RWPE2 (cell line): ENCODE data around the gene SDF2L1.

Source experiments
- ATAC-seq: fragments of 200-7000 bp; cut with Tn5 transposase; 3 replicates; pipeline ENCODE4 v1.9.1; 2021; ENCODE audit warnings: low read depth
- DNase-seq: peaks from one replicate; pipeline ENCODE4 v3.0.0-alpha.2; 2020; ENCODE audit warnings: low spot score
- H3K27ac ChIP-seq: fragments of 450-650 bp; 2 replicates; pipeline ENCODE4 v1.5.1; 2017; ENCODE audit warnings: mild to moderate bottlenecking; ENCODE audit not compliant: poor library complexity, severe bottlenecking
- H3K27me3 ChIP-seq: fragments of 250-450 bp; sonication (Bioruptor Pico); 2 replicates; pipeline ENCODE4 v1.5.1; 2021; ENCODE audit warnings: mild to moderate bottlenecking, moderate library complexity; ENCODE audit not compliant: insufficient read depth, poor library complexity, severe bottlenecking
- H3K36me3 ChIP-seq: fragments of 250-450 bp; sonication (Bioruptor Pico); 2 replicates; pipeline ENCODE4 v1.5.1; 2020; ENCODE audit warnings: low read depth, mild to moderate bottlenecking, moderate library complexity
- H3K4me1 ChIP-seq: fragments of 250-450 bp; sonication (Bioruptor Pico); 2 replicates; pipeline ENCODE4 v1.5.1; 2021; ENCODE audit warnings: mild to moderate bottlenecking, moderate library complexity; ENCODE audit not compliant: insufficient read depth, poor library complexity, severe bottlenecking
- H3K4me3 ChIP-seq: fragments of 250-450 bp; sonication (Bioruptor Pico); 2 replicates; pipeline ENCODE4 v1.5.1; 2021; ENCODE audit warnings: mild to moderate bottlenecking, moderate library complexity; ENCODE audit not compliant: severe bottlenecking
- H3K9me3 ChIP-seq: fragments of 250-450 bp; sonication (Bioruptor Pico); 2 replicates; pipeline ENCODE4 v1.5.1; 2021; ENCODE audit warnings: mild to moderate bottlenecking, moderate library complexity; ENCODE audit not compliant: severe bottlenecking
- TF ChIP-seq, protein P1 (sequence below): fragments of 450-650 bp; IDR thresholded peaks from one replicate; pipeline ENCODE4 v1.5.1; 2017; ENCODE audit warnings: mild to moderate bottlenecking, moderate library complexity; ENCODE audit not compliant: poor library complexity, severe bottlenecking

Gene SDF2L1

DNA sequence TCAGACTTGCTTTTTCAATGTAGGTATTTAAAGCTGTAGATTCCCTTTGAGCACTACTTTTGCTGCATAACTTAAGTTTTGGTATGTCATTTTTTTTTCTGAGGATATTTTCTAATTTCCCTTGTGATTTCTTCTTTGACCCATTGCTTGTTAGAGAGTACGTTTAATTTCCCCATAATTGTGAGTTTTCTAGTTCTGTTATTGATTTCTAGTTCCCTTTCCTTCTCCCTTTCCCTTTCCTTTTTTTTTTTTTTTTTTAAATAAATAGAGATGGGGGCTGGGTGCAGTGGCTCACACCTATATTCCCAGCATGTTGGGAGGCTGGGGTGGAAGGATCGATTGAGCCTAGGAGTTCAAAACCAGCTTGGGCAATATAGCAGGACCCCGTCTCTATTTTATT is 43.8 kb upstream of the SDF2L1 start:
- DNase-seq, result no peak
- Histone ChIP-seq H3K9me3 (no peaks in the 10 kb centered on the region), H3K4me1 (no peaks in the 10 kb centered on the region), H3K4me3 (no peak overlapping the region), H3K36me3 (peaks cover 60% of the 10 kb centered on the region), H3K27me3 (no peaks in the 10 kb centered on the region), H3K27ac (no peak overlapping the region)
- ATAC-seq, result no peak
- TF ChIP-seq, protein P1, sequence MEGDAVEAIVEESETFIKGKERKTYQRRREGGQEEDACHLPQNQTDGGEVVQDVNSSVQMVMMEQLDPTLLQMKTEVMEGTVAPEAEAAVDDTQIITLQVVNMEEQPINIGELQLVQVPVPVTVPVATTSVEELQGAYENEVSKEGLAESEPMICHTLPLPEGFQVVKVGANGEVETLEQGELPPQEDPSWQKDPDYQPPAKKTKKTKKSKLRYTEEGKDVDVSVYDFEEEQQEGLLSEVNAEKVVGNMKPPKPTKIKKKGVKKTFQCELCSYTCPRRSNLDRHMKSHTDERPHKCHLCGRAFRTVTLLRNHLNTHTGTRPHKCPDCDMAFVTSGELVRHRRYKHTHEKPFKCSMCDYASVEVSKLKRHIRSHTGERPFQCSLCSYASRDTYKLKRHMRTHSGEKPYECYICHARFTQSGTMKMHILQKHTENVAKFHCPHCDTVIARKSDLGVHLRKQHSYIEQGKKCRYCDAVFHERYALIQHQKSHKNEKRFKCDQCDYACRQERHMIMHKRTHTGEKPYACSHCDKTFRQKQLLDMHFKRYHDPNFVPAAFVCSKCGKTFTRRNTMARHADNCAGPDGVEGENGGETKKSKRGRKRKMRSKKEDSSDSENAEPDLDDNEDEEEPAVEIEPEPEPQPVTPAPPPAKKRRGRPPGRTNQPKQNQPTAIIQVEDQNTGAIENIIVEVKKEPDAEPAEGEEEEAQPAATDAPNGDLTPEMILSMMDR, result no peak

DNA sequence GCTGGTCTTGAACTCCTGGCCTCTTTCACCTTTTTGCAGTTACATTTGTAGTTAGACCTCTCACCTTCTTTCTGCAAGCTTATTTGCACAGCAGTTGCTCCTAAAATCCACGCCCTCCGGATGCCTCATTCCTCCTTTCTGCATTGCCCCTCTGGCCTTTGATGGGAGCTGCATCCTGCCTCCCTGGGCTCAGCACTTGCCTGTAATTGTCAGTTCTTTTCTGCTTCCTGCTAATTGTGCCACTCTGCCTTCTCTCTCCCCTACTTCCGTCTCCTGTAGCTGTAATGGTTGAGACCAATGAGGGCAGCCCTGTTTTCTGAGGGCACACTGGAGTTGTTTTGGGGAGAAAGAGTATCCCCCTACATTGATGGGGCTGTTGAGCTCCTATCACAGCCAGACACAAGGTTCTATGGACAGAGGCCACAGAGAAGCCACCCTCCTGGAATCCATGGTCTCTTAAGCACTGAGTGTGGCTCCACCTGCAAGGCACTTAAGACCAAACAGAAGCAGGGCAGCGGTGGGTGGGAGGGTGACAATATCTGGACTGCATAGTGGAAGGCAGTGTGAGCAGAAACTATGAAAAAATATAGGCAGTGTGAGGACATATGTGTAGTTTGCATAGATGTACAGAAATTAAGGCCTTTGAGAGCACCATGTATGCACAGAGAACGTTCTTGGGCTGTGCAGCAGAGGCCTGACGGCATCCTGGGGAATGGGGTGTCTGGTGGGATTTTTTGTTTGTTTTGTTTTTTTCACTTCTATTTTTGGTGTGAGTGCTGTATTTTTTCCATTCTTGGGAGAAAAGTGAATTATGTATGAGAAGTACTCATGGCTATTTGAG is 42.8 kb upstream of the SDF2L1 start:
- H3K36me3 ChIP-seq, result peaks cover 52% of the 10 kb centered on the region
- no peaks in the 10 kb centered on the region for H3K4me1 ChIP-seq
- H3K4me3 ChIP-seq, result no peak overlapping the region
- TF ChIP-seq, protein P1, result no peak
- no peaks in the 10 kb centered on the region for H3K9me3 ChIP-seq
- H3K27ac ChIP-seq, result no peak overlapping the region
- ATAC-seq, result no peak
- no peaks in the 10 kb centered on the region for H3K27me3 ChIP-seq
- no peak for DNase-seq

DNA sequence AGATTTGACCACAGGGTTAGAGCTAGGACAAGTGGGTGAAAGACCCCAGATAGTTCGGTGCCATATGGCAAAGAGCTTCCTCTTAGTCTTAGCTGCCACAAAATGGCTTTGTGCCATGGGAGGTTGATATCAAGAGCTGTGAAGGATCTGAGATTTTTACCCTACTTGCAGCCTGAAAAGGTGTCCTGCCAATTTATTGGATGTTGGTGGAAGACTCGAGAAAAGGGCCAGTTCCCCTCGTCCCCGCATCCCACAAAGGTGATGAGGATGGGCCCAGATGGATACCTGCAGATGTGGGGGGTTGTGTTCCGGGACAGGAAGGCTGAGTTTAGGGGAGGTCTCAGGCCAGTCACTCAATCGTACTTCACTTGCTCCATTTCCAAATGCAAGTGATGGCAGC is 39.5 kb upstream of the SDF2L1 start:
- H3K9me3 ChIP-seq, result no peaks in the 10 kb centered on the region
- H3K27me3 ChIP-seq, result no peaks in the 10 kb centered on the region
- H3K4me3 ChIP-seq, result no peak overlapping the region
- no peak for ATAC-seq
- DNase-seq, result no peak
- TF ChIP-seq, protein P1, result no peak
- H3K36me3 ChIP-seq, result peaks cover 24% of the 10 kb centered on the region
- H3K4me1 ChIP-seq, result no peaks in the 10 kb centered on the region
- H3K27ac ChIP-seq, result no peak overlapping the region

DNA sequence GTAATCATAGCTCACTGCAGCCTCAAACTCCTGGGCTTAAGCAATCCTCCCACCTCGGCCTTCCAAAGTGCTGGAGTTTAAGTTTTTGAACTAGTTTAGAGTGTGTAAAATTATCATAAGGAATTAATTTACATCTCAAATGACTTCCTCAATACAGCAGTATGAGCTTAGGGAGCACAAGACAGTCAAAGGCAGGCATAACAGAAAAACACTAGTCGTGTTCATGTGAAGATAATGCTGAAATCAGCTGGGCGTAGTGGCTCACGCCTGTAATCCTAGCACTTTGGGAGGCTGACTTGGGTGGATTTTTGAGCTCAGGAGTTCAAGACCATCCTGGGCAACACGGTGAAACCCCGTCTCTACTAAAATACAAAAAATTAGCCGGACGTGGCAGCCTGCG is 38.1 kb upstream of the SDF2L1 start:
- H3K9me3 ChIP-seq, result no peaks in the 10 kb centered on the region
- no peaks in the 10 kb centered on the region for H3K27me3 ChIP-seq
- H3K27ac ChIP-seq, result no peak overlapping the region
- no peak for ATAC-seq
- peaks cover 23% of the 10 kb centered on the region for H3K36me3 ChIP-seq
- no peaks in the 10 kb centered on the region for H3K4me1 ChIP-seq
- no peak overlapping the region for H3K4me3 ChIP-seq
- no peak for DNase-seq
- TF ChIP-seq, protein P1, result no peak

DNA sequence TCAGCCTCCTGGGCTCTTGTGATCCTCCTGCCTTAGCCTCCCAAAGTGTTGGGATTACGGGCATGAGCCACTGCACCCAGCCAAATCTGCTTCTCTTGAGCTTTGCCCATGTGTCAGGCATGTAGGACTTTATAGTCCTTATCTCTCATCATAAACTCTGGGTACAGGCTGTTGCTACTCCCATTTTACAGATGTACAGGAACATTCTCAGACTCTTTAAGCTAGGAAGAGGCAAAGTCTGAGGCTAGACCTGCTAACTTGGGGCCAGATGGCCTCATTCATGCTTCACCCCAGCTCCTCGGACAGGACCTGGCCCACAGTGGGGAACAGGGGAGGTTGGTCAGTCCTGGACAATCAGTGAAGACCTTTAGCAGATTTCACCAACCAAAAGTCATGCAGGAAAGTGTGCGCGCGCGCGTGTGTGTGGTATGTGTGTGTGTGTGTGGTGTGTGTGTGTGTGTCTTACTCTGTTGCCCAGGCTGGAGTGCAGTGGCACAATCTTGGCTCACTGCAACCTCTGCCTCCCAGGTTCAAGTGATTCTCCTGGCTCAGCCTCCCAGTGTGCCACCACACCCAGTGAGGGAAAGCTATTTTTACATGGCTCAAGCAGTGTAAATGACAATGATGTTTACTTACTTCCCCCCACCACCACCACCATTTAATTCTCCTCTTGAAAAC is 36.1 kb upstream of the SDF2L1 start:
- ATAC-seq (no peak), DNase-seq (no peak)
- H3K4me3 ChIP-seq, result no peak overlapping the region
- no peaks in the 10 kb centered on the region for H3K27me3 ChIP-seq
- TF ChIP-seq, protein P1, result no peak
- H3K27ac ChIP-seq, result no peak overlapping the region
- H3K36me3 ChIP-seq, result peaks cover 31% of the 10 kb centered on the region
- no peaks in the 10 kb centered on the region for H3K4me1 ChIP-seq
- H3K9me3 ChIP-seq, result no peaks in the 10 kb centered on the region
